IMR-90 (cell line): ENCODE data around the gene KATNAL2.

ENCODE experiments used
- BHLHE40 ChIP-seq: fragments of 150-350 bp; IDR thresholded peaks from 2 replicates; pipeline ENCODE4 v1.6.1; 2016; ENCODE audit warnings: mild to moderate bottlenecking, low read depth, low read length
- CEBPB ChIP-seq: IDR thresholded peaks from 2 replicates; pipeline ENCODE4 v1.6.1; 2012; ENCODE audit warnings: low read depth, low read length, improper control_type of control experiment
- CTCF ChIP-seq: conservative IDR thresholded peaks from 2 replicates; pipeline ENCODE4 v1.5.1; 2012; ENCODE audit warnings: mild to moderate bottlenecking, low read depth, low read length, improper control_type of control experiment
- ELK1 ChIP-seq: fragments of 150-350 bp; IDR thresholded peaks from 2 replicates; pipeline ENCODE4 v1.6.1; 2016; ENCODE audit warnings: low read depth, mild to moderate bottlenecking, low read length, moderate library complexity, borderline replicate concordance
- FOS ChIP-seq: fragments of 150-350 bp; IDR thresholded peaks from 2 replicates; pipeline ENCODE4 v1.6.1; 2016; ENCODE audit warnings: low read depth, low read length
- POLR2A ChIP-seq: IDR thresholded peaks from 2 replicates; pipeline ENCODE4 v1.6.1; 2012; ENCODE audit warnings: mild to moderate bottlenecking, low read depth, low read length
- RAD21 ChIP-seq: IDR thresholded peaks from 2 replicates; pipeline ENCODE4 v1.6.1; 2012; ENCODE audit warnings: low read length, improper control_type of control experiment
- SMC3 ChIP-seq: fragments of 150-350 bp; IDR thresholded peaks from 2 replicates; pipeline ENCODE4 v1.6.1; 2016; ENCODE audit warnings: low read depth, mild to moderate bottlenecking, antibody characterized with exemption, low read length, moderate library complexity
- TF ChIP-seq, protein P1 (sequence below): fragments of 150-350 bp; IDR thresholded peaks from 2 replicates; pipeline ENCODE4 v1.6.1; 2017; ENCODE audit warnings: mild to moderate bottlenecking, antibody characterized with exemption, low read length, low read depth

DNA sequence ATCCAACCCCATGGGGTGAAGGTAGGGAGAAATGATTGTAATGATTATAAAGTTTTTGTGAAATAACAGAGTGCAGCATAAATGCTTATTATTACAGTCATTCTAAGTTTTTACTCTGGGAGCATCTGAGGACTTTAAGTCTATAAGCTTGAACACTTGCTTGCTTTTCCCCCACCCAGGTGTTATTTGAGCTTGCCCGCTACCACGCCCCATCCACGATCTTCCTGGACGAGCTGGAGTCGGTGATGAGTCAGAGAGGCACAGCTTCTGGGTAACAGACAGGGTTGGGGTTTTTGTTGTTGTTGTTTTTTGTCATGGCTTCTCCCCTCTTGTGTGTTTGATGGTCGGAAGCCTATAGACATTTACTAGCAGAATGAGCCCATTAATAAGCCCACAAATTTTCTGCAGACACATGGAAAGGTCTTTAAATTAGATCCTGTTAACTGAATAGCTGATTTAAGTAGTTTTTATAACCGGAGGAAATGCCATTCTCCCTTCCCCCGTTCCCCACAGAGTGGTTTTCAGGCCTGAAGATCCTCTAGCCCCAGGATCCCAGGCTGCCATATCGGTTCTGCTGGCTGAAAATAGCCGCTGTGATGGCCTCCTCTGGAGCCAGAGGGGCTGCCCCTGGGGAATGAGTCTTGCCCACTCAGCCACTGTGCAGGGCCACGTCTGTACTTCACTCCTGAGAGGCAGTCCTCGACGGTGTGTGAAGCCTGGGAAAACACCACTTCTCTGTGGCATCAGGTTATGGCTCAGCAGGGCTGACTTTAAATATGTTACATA is 157.9 kb downstream of the KATNAL2 start:
- TF ChIP-seq CTCF (no peak), ELK1 (no peak), BHLHE40 (no peak), POLR2A (no peak), SMC3 (no peak), RAD21 (no peak), CEBPB (no peak), FOS (no peak)
- TF ChIP-seq, protein P1, sequence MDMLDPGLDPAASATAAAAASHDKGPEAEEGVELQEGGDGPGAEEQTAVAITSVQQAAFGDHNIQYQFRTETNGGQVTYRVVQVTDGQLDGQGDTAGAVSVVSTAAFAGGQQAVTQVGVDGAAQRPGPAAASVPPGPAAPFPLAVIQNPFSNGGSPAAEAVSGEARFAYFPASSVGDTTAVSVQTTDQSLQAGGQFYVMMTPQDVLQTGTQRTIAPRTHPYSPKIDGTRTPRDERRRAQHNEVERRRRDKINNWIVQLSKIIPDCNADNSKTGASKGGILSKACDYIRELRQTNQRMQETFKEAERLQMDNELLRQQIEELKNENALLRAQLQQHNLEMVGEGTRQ = no peak
